Thyroid gland (tissue), 4 donors: Measurements from ENCODE around the gene PLB1.

Experiments
- POLR2A ChIP-seq, 2 donors: fragments of 450-650 bp; IDR thresholded peaks; one replicate each; pipeline ENCODE4 v1.6.1; 2017; ENCODE audit warnings: antibody characterized with exemption in 2 of 2, mild to moderate bottlenecking in 2 of 2, moderate library complexity in 1 of 2
- TF ChIP-seq, protein P1 (sequence below), 6 experiments: fragments of 200-600 bp in 3 of 6; fragments of 450-650 bp in 3 of 6; sonication (generic) in 3 of 6; IDR thresholded peaks; one replicate each; pipeline ENCODE4 v1.5.1; 2016 to 2019; ENCODE audit warnings: antibody characterized with exemption in 6 of 6, mild to moderate bottlenecking in 2 of 6, inconsistent platforms in 1 of 6, moderate library complexity in 1 of 6

DNA sequence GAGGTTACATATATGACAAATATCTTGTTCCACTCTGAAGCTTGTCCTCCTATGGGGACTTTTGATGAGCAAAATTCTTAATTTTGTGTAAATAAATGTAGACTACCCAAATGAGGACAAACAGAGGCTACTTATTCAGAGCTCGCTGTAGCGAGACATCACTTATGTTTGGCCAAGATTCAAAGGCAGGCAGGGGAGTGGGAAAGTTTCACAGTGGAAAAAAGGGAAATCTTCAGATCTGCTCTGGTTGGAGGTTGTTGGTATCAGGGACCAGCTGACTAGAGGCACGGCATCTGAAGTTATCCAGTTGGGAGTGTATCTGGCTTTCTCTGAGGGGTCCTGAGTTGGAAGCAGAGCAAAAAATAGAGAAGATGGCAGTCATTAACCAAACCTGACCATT, 1.3 kb downstream of the PLB1 start:
- TF ChIP-seq, protein P1, sequence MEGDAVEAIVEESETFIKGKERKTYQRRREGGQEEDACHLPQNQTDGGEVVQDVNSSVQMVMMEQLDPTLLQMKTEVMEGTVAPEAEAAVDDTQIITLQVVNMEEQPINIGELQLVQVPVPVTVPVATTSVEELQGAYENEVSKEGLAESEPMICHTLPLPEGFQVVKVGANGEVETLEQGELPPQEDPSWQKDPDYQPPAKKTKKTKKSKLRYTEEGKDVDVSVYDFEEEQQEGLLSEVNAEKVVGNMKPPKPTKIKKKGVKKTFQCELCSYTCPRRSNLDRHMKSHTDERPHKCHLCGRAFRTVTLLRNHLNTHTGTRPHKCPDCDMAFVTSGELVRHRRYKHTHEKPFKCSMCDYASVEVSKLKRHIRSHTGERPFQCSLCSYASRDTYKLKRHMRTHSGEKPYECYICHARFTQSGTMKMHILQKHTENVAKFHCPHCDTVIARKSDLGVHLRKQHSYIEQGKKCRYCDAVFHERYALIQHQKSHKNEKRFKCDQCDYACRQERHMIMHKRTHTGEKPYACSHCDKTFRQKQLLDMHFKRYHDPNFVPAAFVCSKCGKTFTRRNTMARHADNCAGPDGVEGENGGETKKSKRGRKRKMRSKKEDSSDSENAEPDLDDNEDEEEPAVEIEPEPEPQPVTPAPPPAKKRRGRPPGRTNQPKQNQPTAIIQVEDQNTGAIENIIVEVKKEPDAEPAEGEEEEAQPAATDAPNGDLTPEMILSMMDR (IDR thresholded peaks at IDR 0.05) = no peak
- TF ChIP-seq POLR2A (IDR thresholded peaks at IDR 0.05) = no peak
